H9 (cell line): Measurements from ENCODE around the gene RARG. TPM values are rescaled to one million over a fixed set of nuclear protein-coding genes. Genes with fewer than 3 reads are reported as not detected.

ENCODE experiments used
- DNase-seq: peaks from one replicate; pipeline ENCODE4 v3.0.0-alpha.2; 2017
- H2AFZ ChIP-seq: one replicate; pipeline ENCODE4 v1.6.1; 2013; ENCODE audit warnings: mild to moderate bottlenecking, low read length, control low read depth, moderate library complexity
- H2AK5ac ChIP-seq: 2 replicates; pipeline ENCODE4 v1.6.1; 2013; ENCODE audit warnings: low read length, control low read depth, mixed read lengths; ENCODE audit not compliant: insufficient read length
- H2BK120ac ChIP-seq: one replicate; pipeline ENCODE4 v1.6.1; 2013; ENCODE audit warnings: low read depth, mild to moderate bottlenecking, low read length, control low read depth, inconsistent platforms; ENCODE audit not compliant: poor library complexity, severe bottlenecking
- H2BK12ac ChIP-seq: 2 replicates; pipeline ENCODE4 v1.6.1; 2013; ENCODE audit warnings: low read length, control low read depth, mixed read lengths, low read depth; ENCODE audit not compliant: insufficient read length
- H2BK15ac ChIP-seq: 2 replicates; pipeline ENCODE4 v1.6.1; 2013; ENCODE audit warnings: low read depth, low read length, control low read depth
- H2BK20ac ChIP-seq: one replicate; pipeline ENCODE4 v1.6.1; 2013; ENCODE audit warnings: low read depth, mild to moderate bottlenecking, low read length, control low read depth, inconsistent platforms; ENCODE audit not compliant: poor library complexity, severe bottlenecking
- H2BK5ac ChIP-seq: 2 replicates; pipeline ENCODE4 v1.6.1; 2013; ENCODE audit warnings: low read length, control low read depth, mixed read lengths; ENCODE audit not compliant: insufficient read length
- H3K14ac ChIP-seq: 2 replicates; pipeline ENCODE4 v1.6.1; 2013; ENCODE audit warnings: low read length, control low read depth; ENCODE audit not compliant: insufficient read depth
- H3K18ac ChIP-seq: 2 replicates; pipeline ENCODE4 v1.6.1; 2013; ENCODE audit warnings: low read depth, mild to moderate bottlenecking, mixed read lengths, low read length, control low read depth; ENCODE audit not compliant: insufficient read length
- H3K23ac ChIP-seq: 2 replicates; pipeline ENCODE4 v1.6.1; 2013; ENCODE audit warnings: low read length, control low read depth, mixed read lengths, low read depth; ENCODE audit not compliant: insufficient read length
- H3K23me2 ChIP-seq: 2 replicates; pipeline ENCODE4 v1.6.1; 2013; ENCODE audit warnings: low read depth, mild to moderate bottlenecking, mixed read lengths, low read length, control low read depth; ENCODE audit not compliant: insufficient read length, poor library complexity, severe bottlenecking
- H3K27ac ChIP-seq: 2 replicates; pipeline ENCODE4 v1.5.1; 2013; ENCODE audit warnings: low read length, control low read depth, mixed read lengths, low read depth; ENCODE audit not compliant: insufficient read length
- H3K27me3 ChIP-seq: 2 replicates; pipeline ENCODE4 v1.6.1; 2013; ENCODE audit warnings: low read length, control low read depth, inconsistent platforms; ENCODE audit not compliant: insufficient read depth
- H3K4ac ChIP-seq: 2 replicates; pipeline ENCODE4 v1.6.1; 2013; ENCODE audit warnings: low read depth, mild to moderate bottlenecking, control low read depth, inconsistent platforms, low read length, moderate library complexity
- H3K4me1 ChIP-seq: 2 replicates; pipeline ENCODE4 v1.6.1; 2013; ENCODE audit warnings: low read length, control low read depth, inconsistent platforms; ENCODE audit not compliant: insufficient read depth
- H3K4me2 ChIP-seq: 2 replicates; pipeline ENCODE4 v1.6.1; 2013; ENCODE audit warnings: low read length, control low read depth, mixed read lengths; ENCODE audit not compliant: insufficient read length, insufficient read depth
- H3K56ac ChIP-seq: 2 replicates; pipeline ENCODE4 v1.6.1; 2013; ENCODE audit warnings: low read depth, mild to moderate bottlenecking, mixed read lengths, low read length, control low read depth; ENCODE audit not compliant: insufficient read length
- H3K79me1 ChIP-seq: 2 replicates; pipeline ENCODE4 v1.6.1; 2013; ENCODE audit warnings: low read depth, mild to moderate bottlenecking, moderate library complexity, low read length, control low read depth, inconsistent platforms; ENCODE audit not compliant: insufficient read depth, poor library complexity, severe bottlenecking
- H3K79me2 ChIP-seq: 2 replicates; pipeline ENCODE4 v1.6.1; 2013; ENCODE audit warnings: low read length, control low read depth, inconsistent platforms; ENCODE audit not compliant: insufficient read depth
- H3K9ac ChIP-seq: 2 replicates; pipeline ENCODE4 v1.6.1; 2013; ENCODE audit warnings: low read length, control low read depth, mixed read lengths; ENCODE audit not compliant: insufficient read length; ENCODE audit errors: extremely low read depth
- H3K9me3 ChIP-seq: one replicate; pipeline ENCODE4 v1.6.1; 2013; ENCODE audit warnings: low read depth, low read length, inconsistent platforms; ENCODE audit not compliant: control insufficient read depth
- H3T11ph ChIP-seq: one replicate; pipeline ENCODE4 v1.6.1; 2013; ENCODE audit warnings: mild to moderate bottlenecking, low read length, control low read depth, inconsistent platforms
- H4K20me1 ChIP-seq: one replicate; pipeline ENCODE4 v1.6.1; 2013; ENCODE audit not compliant: control insufficient read depth, insufficient read length, insufficient read depth
- H4K5ac ChIP-seq: 2 replicates; pipeline ENCODE4 v1.6.1; 2013; ENCODE audit warnings: low read depth, mild to moderate bottlenecking, mixed read lengths, low read length, control low read depth; ENCODE audit not compliant: insufficient read length
- H4K8ac ChIP-seq: replicated peaks from 2 replicates; pipeline ENCODE4 v1.6.1; 2013; ENCODE audit warnings: low read length, control low read depth, mixed read lengths, low read depth; ENCODE audit not compliant: insufficient read length
- H4K91ac ChIP-seq: 2 replicates; pipeline ENCODE4 v1.6.1; 2013; ENCODE audit warnings: low read depth, mild to moderate bottlenecking, moderate library complexity, mixed read lengths, low read length, control low read depth; ENCODE audit not compliant: insufficient read length
- H3K27ac Mint-ChIP-seq, 3 experiments: 2 replicates in 2 of 3; 3 replicates in 1 of 3; pipeline ENCODE4 v1.8.0; 2020 to 2021; ENCODE audit warnings: mixed read lengths in 3 of 3, mild to moderate bottlenecking in 1 of 3, moderate library complexity in 1 of 3
- H3K27me3 Mint-ChIP-seq: 2 replicates; pipeline ENCODE4 v1.8.0; 2021; ENCODE audit warnings: low read depth, mild to moderate bottlenecking, moderate library complexity, mixed read lengths
- H3K36me3 Mint-ChIP-seq, 3 experiments: 2 replicates in 2 of 3; 3 replicates in 1 of 3; pipeline ENCODE4 v1.8.0; 2020 to 2021; ENCODE audit warnings: low read depth in 3 of 3, mixed read lengths in 3 of 3; ENCODE audit not compliant: insufficient read depth in 1 of 3
- H3K4me1 Mint-ChIP-seq, 2 experiments: 2 replicates each; pipeline ENCODE4 v1.8.0; 2020; ENCODE audit warnings: mixed read lengths in 2 of 2
- H3K4me3 Mint-ChIP-seq, 2 experiments: 2 replicates in 1 of 2; 3 replicates in 1 of 2; pipeline ENCODE4 v1.8.0; 2020 to 2021; ENCODE audit warnings: mild to moderate bottlenecking in 2 of 2, mixed read lengths in 2 of 2, moderate library complexity in 1 of 2
- H3K9me3 Mint-ChIP-seq, 2 experiments: 2 replicates in 1 of 2; 3 replicates in 1 of 2; pipeline ENCODE4 v1.8.0; 2020; ENCODE audit warnings: mild to moderate bottlenecking in 2 of 2, mixed read lengths in 2 of 2, moderate library complexity in 1 of 2
- CTCF ChIP-seq: fragments of 200-600 bp; sonication (generic); conservative IDR thresholded peaks from 3 replicates; pipeline ENCODE4 v1.8.0; 2021; ENCODE audit warnings: antibody characterized with exemption, mild to moderate bottlenecking
- WGBS: extraction: QIAGEN DNeasy Blood & Tissue Kit; methylation state at CpG from one replicate; pipeline ENCODE4 v1.1.7; 2013; ENCODE audit warnings: missing lambda C conversion rate, low lambda C conversion rate, mixed read lengths; ENCODE audit not compliant: insufficient read length; ENCODE audit errors: extremely low coverage; 5-methylcytosine and 5-hydroxymethylcytosine counted together
- total RNA-seq: library from RNA; stranded (reverse); gene quantifications from 2 replicates; pipeline ENCODE4 v1.2.1, GENCODE V29; 2021

Gene RARG
- total RNA-seq, 1 experiment from 2014 or later = 43.7 TPM

DNA sequence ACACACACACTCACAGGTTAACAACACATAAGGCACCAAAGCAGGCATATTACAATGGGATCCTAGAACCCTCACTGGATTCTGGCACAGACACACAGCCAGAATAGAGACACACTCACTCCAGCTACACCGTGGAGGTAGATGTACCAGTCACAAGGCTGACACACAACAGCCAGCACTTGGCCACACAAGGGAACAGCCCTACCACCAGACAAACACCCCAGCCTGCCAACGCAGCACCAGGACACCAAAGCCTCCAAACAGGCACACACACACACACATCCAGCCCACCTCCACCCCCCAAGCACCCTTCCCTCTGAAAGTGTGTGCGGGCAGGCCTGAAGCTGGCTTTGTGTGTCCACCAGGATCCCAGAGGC, 14.1 kb downstream of the RARG start:
- Histone ChIP-seq H2BK15ac (no peak overlapping the region), H3K9me3 (no peaks in the 10 kb centered on the region), H4K8ac (no peak overlapping the region), H4K91ac (no peak overlapping the region), H2AK5ac (no peak overlapping the region), H3K18ac (no peak overlapping the region), H2BK12ac (no peak overlapping the region), H3K27me3 (peaks cover 3% of the 10 kb centered on the region; the same call in 1 of the 2 replicates), H2BK120ac (no peak overlapping the region), H3K9ac (no peak overlapping the region), H2BK5ac (no peak overlapping the region), H3K79me2 (peaks cover 4% of the 10 kb centered on the region; the same call in 1 of the 2 replicates), H4K20me1 (no peaks in the 10 kb centered on the region), H3K23ac (no peak overlapping the region), H3K79me1 (no peaks in the 10 kb centered on the region), H3K56ac (no peak overlapping the region), H3K23me2 (peaks cover 22% of the 10 kb centered on the region), H3K4me1 (peaks cover 37% of the 10 kb centered on the region; the same call in 1 of the 2 replicates), H3K4me2 (peak overlapping the region; percentile 99), H4K5ac (no peak overlapping the region), H2AFZ (no peak overlapping the region), H3T11ph (no peak overlapping the region), H3K14ac (no peak overlapping the region), H3K27ac (no peak overlapping the region), H3K4ac (no peak overlapping the region), H2BK20ac (no peak overlapping the region)
- Mint-ChIP-seq H3K27ac (peak overlapping the region; percentile 85 to 98 (median 92)), H3K4me1 (peaks cover 72 to 77% of the 10 kb centered on the region in 2 experiments), H3K27me3 (peaks cover 17% of the 10 kb centered on the region), H3K36me3 (peaks cover 8 to 30% (median 26%) of the 10 kb centered on the region in 3 experiments; a peak in 6 of 7 replicates), H3K4me3 (peak overlapping the region; percentile 86 to 94), H3K9me3 (no peaks in the 10 kb centered on the region; a peak in 2 of 5 replicates)
- no CpG with 5 or more reads among the region's 3 CpGs for WGBS
- no peak for TF ChIP-seq CTCF
- DNase-seq = peak; percentile 51
